Endothelial cell of umbilical vein (primary cell): Measurements from ENCODE around the gene HSPB3. TPM values are rescaled to one million over a fixed set of nuclear protein-coding genes. Genes with fewer than 3 reads are reported as not detected.

Experiments used
- BruUV-seq: library from RNA; stranded (reverse); fragments of 400-500 nt; replicated peaks from 2 replicates; lab custom pipeline; 2021; lab: Mats Ljungman, UMichigan
- CTCF ChIA-PET: fragments of 300-600, 350-600 bp; sonication (Branson Sonifier 250); formaldehyde crosslinking; loops from one replicate; lab custom pipeline; 2021; ENCODE audit warnings: antibody characterized with exemption, inconsistent platforms; lab: Charles Lee
- POLR2A ChIA-PET: fragments of 300-600, 350-600 bp; sonication (Branson Sonifier 250); formaldehyde crosslinking; loops from one replicate; lab custom pipeline; 2021; ENCODE audit warnings: antibody characterized with exemption, inconsistent platforms; lab: Charles Lee
- DNase-seq: peaks from one replicate; pipeline ENCODE4 v3.0.0-alpha.2; 2011; ENCODE audit warnings: low read depth, low spot score
- FAIRE-seq: peaks from 2 replicates; lab custom pipeline; 2011; peaks lifted over from hg19 to GRCh38; lab: Jason Lieb, UNC
- H2AFZ ChIP-seq: 2 replicates; pipeline ENCODE4 v1.6.0; 2012; ENCODE audit warnings: low read depth, low read length, control low read depth, inconsistent platforms
- H3K27ac ChIP-seq: 2 replicates; pipeline ENCODE4 v1.5.1; 2011; ENCODE audit warnings: low read depth, mild to moderate bottlenecking, control low read depth, low read length, moderate library complexity; ENCODE audit not compliant: insufficient read depth
- H3K27me3 ChIP-seq, 2 experiments: 2 replicates each; pipeline versions ENCODE4 v1.6.0 to v1.6.1; 2011; ENCODE audit warnings: low read length in 2 of 2, mixed read lengths in 1 of 2; ENCODE audit not compliant: control insufficient read depth in 2 of 2, insufficient read depth in 2 of 2
- H3K36me3 ChIP-seq, 2 experiments: 2 replicates in 1 of 2; 3 replicates in 1 of 2; pipeline ENCODE4 v1.5.1; 2011; ENCODE audit warnings: low read length in 2 of 2, mild to moderate bottlenecking in 1 of 2, moderate library complexity in 1 of 2; ENCODE audit not compliant: control insufficient read depth in 2 of 2, insufficient read depth in 2 of 2; ENCODE audit errors: extremely low read depth in 1 of 2
- H3K4me1 ChIP-seq: 3 replicates; pipeline ENCODE4 v1.5.1; 2011; ENCODE audit warnings: mild to moderate bottlenecking, low read length; ENCODE audit not compliant: control insufficient read depth, insufficient read depth; ENCODE audit errors: extremely low read depth
- H3K4me2 ChIP-seq: 2 replicates; pipeline ENCODE4 v1.6.1; 2011; ENCODE audit warnings: low read length, control low read depth, mixed read lengths; ENCODE audit not compliant: insufficient read depth
- H3K4me3 ChIP-seq, 3 experiments: fragments of 200-600 bp in 1 of 3; sonication (generic), shearing (Covaris generic) in 1 of 3; replicated peaks in 1 of 3; 2 replicates each; pipeline ENCODE4 v1.5.1; 2011 to 2016; ENCODE audit warnings: control low read depth in 3 of 3, low read length in 3 of 3, mild to moderate bottlenecking in 2 of 3, inconsistent platforms in 1 of 3, low read depth in 1 of 3, moderate library complexity in 1 of 3; ENCODE audit not compliant: insufficient read depth in 1 of 3
- H3K79me2 ChIP-seq: 2 replicates; pipeline ENCODE4 v1.6.0; 2012; ENCODE audit warnings: low read length, inconsistent platforms; ENCODE audit not compliant: control insufficient read depth, insufficient read depth
- H3K9ac ChIP-seq: replicated peaks from 2 replicates; pipeline ENCODE3; 2011; ENCODE audit warnings: low read length, control low read depth; ENCODE audit not compliant: insufficient read depth; ENCODE audit errors: extremely low read depth
- H3K9me1 ChIP-seq: replicated peaks from 3 replicates; pipeline ENCODE4 v1.6.0; 2011; ENCODE audit warnings: mild to moderate bottlenecking, low read length; ENCODE audit not compliant: control insufficient read depth, insufficient read depth; ENCODE audit errors: extremely low read depth
- H3K9me3 ChIP-seq: replicated peaks from 2 replicates; pipeline ENCODE4 v1.5.1; 2012; ENCODE audit warnings: low read length, inconsistent platforms; ENCODE audit not compliant: control insufficient read depth, insufficient read depth
- H4K20me1 ChIP-seq: replicated peaks from 2 replicates; pipeline ENCODE3; 2011; ENCODE audit warnings: mild to moderate bottlenecking, low read length; ENCODE audit not compliant: control insufficient read depth, insufficient read depth; ENCODE audit errors: extremely low read depth
- CTCF ChIP-seq, 2 donors: IDR thresholded peaks; 1 replicate in 1 of 2; 2 replicates in 1 of 2; pipeline ENCODE4 v1.5.1; 2011; ENCODE audit warnings: low read length in 2 of 2, mild to moderate bottlenecking in 2 of 2, moderate library complexity in 2 of 2, control low read depth in 1 of 2, inconsistent platforms in 1 of 2, low read depth in 1 of 2; ENCODE audit not compliant: insufficient read depth in 1 of 2; ENCODE audit errors: extremely low read depth in 1 of 2
- FOS ChIP-seq: IDR thresholded peaks from 2 replicates; pipeline ENCODE4 v1.6.1; 2011; ENCODE audit warnings: mild to moderate bottlenecking, low read length, moderate library complexity, borderline replicate concordance; ENCODE audit not compliant: insufficient read depth
- JUN ChIP-seq: IDR thresholded peaks from 2 replicates; pipeline ENCODE4 v1.6.1; 2011; ENCODE audit warnings: borderline replicate concordance, low read depth; ENCODE audit not compliant: insufficient read length, insufficient read depth
- MYC ChIP-seq: IDR thresholded peaks from one replicate; pipeline ENCODE4 v1.6.1; 2011; ENCODE audit warnings: mild to moderate bottlenecking, low read depth, low read length
- POLR2A ChIP-seq: IDR thresholded peaks from 2 replicates; pipeline ENCODE4 v1.6.1; 2012; ENCODE audit warnings: low read depth, mild to moderate bottlenecking, control low read depth, low read length
- POLR2AphosphoS5 ChIP-seq: IDR thresholded peaks from 2 replicates; pipeline ENCODE4 v1.6.1; 2012; ENCODE audit warnings: low read depth, mild to moderate bottlenecking, control low read depth, low read length, moderate library complexity; ENCODE audit not compliant: insufficient read depth
- dilution Hi-C: fragments of 300-500 bp; cut with MboI; formaldehyde crosslinking; loops from one replicate; pipeline ENCODE4 v1.15.0; 2019; ENCODE audit warnings: low sequenced_read_pairs; ENCODE audit not compliant: extremely low pct_ligation_motif_present
- intact Hi-C: fragments of 100-400 bp; cut with micrococcal nuclease; formaldehyde crosslinking; loops from one replicate; pipeline ENCODE4 v1.10.0; 2022
- polyA plus RNA-seq, 4 experiments: library from polyadenylated mRNA; depleted of rRNA in 3 of 4; stranded (reverse) in 3 of 4; unstranded in 1 of 4; fragments of >200 nt; gene quantifications; 2 replicates each; pipeline versions ENCODE4 v1.2.1 to v1.2.3, GENCODE V29; 2011 to 2012; ENCODE audit warnings: missing spikeins in 1 of 4
- total RNA-seq: library from RNA; stranded (reverse); gene quantifications from 2 replicates; pipeline ENCODE4 v1.2.3, GENCODE V29; 2021

Gene HSPB3
- total and polyA plus RNA-seq, 2 donors (not counting 3 experiments of a cell fraction or from before 2014, with no cell fraction given): not detected

GRCh38 chr5:54457094-54457862 is 1.8 kb downstream of the HSPB3 start:
- Histone ChIP-seq H3K79me2 (no peaks in the 10 kb centered on the region), H3K4me3 (no peak overlapping the region), H3K36me3 (no peaks in the 10 kb centered on the region), H3K27ac (no peak overlapping the region), H3K4me1 (no peaks in the 10 kb centered on the region), H4K20me1 (no peaks in the 10 kb centered on the region), H3K4me2 (no peak overlapping the region), H3K9ac (no peak overlapping the region), H2AFZ (no peak overlapping the region), H3K27me3 (peaks cover 9 to 10% of the 10 kb centered on the region in 2 experiments), H3K9me1 (no peaks in the 10 kb centered on the region), H3K9me3 (no peaks in the 10 kb centered on the region)
- FAIRE-seq (no peak), DNase-seq (no peak)
- no TSS peak for BruUV-seq
- intact Hi-C loops: no loop called here
- dilution Hi-C loops: no loop called here
- CTCF ChIA-PET: interaction anchor here (1.1 to 2.0 kb wide), 7 partner anchors 11 to 214 kb away, joined by 3 to 10 read pairs (median 6); no protein-coding TSS in a partner anchor
- TF ChIP-seq POLR2AphosphoS5 (no peak), POLR2A (no peak), MYC (no peak)
- POLR2A ChIA-PET: no interaction called here

- POLR2A ChIA-PET: no interaction called here
- FAIRE-seq: no peak
- dilution Hi-C loops: no loop called here
- Histone ChIP-seq H3K27me3 (peaks cover 9 to 10% of the 10 kb centered on the region in 2 experiments), H3K9ac (no peak overlapping the region), H3K27ac (no peak overlapping the region), H3K4me1 (no peaks in the 10 kb centered on the region), H3K4me3 (no peak overlapping the region), H3K4me2 (no peak overlapping the region), H4K20me1 (no peaks in the 10 kb centered on the region), H3K36me3 (no peaks in the 10 kb centered on the region), H3K9me1 (no peaks in the 10 kb centered on the region), H3K9me3 (no peaks in the 10 kb centered on the region), H2AFZ (no peak overlapping the region), H3K79me2 (no peaks in the 10 kb centered on the region)
- TF ChIP-seq JUN: no peak
- TF ChIP-seq CTCF (IDR thresholded peaks at IDR 0.05; ENCODE audit: extremely low read depth in 1 of 2, insufficient read depth in 1 of 2, low read depth in 1 of 2, low read length in 2 of 2): no peak
- no peak for TF ChIP-seq FOS
- DNase-seq: no peak
- intact Hi-C loops: no loop called here
- CTCF ChIA-PET: interaction anchor here (1.9 to 2.0 kb wide), 2 partner anchors 13 to 31 kb away, joined by 9 to 10 read pairs; no protein-coding TSS in a partner anchor
- no TSS peak for BruUV-seq
Observed at GRCh38 chr5:54458221-54458620, 2.7 kb downstream of the HSPB3 start.
